Measurements from ENCODE around the gene NTMT1. TPM values are rescaled to one million over a fixed set of nuclear protein-coding genes. Genes with fewer than 3 reads are reported as not detected.
A peak's percentile ranks its signal among the peaks of the same experiment; 100 is the strongest.

The NTMT1 gene
- total and polyA plus RNA-seq, 10 of the 15 experiments (the other 5 are each of a cell fraction or from before 2014, with no cell fraction given), result 12.8 to 85.4 (median 39.3) TPM

- TF ChIP-seq, protein P1, sequence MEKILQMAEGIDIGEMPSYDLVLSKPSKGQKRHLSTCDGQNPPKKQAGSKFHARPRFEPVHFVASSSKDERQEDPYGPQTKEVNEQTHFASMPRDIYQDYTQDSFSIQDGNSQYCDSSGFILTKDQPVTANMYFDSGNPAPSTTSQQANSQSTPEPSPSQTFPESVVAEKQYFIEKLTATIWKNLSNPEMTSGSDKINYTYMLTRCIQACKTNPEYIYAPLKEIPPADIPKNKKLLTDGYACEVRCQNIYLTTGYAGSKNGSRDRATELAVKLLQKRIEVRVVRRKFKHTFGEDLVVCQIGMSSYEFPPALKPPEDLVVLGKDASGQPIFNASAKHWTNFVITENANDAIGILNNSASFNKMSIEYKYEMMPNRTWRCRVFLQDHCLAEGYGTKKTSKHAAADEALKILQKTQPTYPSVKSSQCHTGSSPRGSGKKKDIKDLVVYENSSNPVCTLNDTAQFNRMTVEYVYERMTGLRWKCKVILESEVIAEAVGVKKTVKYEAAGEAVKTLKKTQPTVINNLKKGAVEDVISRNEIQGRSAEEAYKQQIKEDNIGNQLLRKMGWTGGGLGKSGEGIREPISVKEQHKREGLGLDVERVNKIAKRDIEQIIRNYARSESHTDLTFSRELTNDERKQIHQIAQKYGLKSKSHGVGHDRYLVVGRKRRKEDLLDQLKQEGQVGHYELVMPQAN (conservative IDR thresholded peaks at IDR 0.05), result peak; percentile 85
- peak; percentile 96 for TF ChIP-seq GATAD2B (conservative IDR thresholded peaks at IDR 0.05; ENCODE audit: low read depth)
- no peak for TF ChIP-seq SREBF1 (IDR thresholded peaks at IDR 0.05; ENCODE audit: low read length)
- TF ChIP-seq, protein P2, sequence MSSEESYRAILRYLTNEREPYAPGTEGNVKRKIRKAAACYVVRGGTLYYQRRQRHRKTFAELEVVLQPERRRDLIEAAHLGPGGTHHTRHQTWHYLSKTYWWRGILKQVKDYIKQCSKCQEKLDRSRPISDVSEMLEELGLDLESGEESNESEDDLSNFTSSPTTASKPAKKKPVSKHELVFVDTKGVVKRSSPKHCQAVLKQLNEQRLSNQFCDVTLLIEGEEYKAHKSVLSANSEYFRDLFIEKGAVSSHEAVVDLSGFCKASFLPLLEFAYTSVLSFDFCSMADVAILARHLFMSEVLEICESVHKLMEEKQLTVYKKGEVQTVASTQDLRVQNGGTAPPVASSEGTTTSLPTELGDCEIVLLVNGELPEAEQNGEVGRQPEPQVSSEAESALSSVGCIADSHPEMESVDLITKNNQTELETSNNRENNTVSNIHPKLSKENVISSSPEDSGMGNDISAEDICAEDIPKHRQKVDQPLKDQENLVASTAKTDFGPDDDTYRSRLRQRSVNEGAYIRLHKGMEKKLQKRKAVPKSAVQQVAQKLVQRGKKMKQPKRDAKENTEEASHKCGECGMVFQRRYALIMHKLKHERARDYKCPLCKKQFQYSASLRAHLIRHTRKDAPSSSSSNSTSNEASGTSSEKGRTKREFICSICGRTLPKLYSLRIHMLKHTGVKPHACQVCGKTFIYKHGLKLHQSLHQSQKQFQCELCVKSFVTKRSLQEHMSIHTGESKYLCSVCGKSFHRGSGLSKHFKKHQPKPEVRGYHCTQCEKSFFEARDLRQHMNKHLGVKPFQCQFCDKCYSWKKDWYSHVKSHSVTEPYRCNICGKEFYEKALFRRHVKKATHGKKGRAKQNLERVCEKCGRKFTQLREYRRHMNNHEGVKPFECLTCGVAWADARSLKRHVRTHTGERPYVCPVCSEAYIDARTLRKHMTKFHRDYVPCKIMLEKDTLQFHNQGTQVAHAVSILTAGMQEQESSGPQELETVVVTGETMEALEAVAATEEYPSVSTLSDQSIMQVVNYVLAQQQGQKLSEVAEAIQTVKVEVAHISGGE (CRISPR knock-in tag; IDR thresholded peaks at IDR 0.05), result no peak
- TF ChIP-seq CHD4 (IDR thresholded peaks at IDR 0.05), result no peak
- peak; percentile 19; the same call in 1 of the 2 replicates for TF ChIP-seq TBL1XR1 (IDR thresholded peaks at IDR 0.05; ENCODE audit: low read depth, low read length)
- peak; percentile 90 for TF ChIP-seq DPF2 (IDR thresholded peaks at IDR 0.05)
- TF ChIP-seq, protein P3, sequence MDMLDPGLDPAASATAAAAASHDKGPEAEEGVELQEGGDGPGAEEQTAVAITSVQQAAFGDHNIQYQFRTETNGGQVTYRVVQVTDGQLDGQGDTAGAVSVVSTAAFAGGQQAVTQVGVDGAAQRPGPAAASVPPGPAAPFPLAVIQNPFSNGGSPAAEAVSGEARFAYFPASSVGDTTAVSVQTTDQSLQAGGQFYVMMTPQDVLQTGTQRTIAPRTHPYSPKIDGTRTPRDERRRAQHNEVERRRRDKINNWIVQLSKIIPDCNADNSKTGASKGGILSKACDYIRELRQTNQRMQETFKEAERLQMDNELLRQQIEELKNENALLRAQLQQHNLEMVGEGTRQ (IDR thresholded peaks at IDR 0.05; ENCODE audit: borderline replicate concordance, low read depth, low read length), result no peak
- 0 out of 2 replicates have a peak, but pooled peaks have one; percentile 54 for TF ChIP-seq MXI1 (IDR thresholded peaks at IDR 0.05; ENCODE audit: low read depth, low read length)
Measured at GRCh38 chr9:129610473-129611306, 15.3 kb upstream of the NTMT1 start (continued).

Data from GM12878 (cell line).